Measurements from ENCODE around the gene CAMTA2. TPM values are rescaled to one million over a fixed set of nuclear protein-coding genes. Genes with fewer than 3 reads are reported as not detected.

The CAMTA2 gene
- total RNA-seq, 1 donor from 2014 or later: 72.1 TPM

DNA sequence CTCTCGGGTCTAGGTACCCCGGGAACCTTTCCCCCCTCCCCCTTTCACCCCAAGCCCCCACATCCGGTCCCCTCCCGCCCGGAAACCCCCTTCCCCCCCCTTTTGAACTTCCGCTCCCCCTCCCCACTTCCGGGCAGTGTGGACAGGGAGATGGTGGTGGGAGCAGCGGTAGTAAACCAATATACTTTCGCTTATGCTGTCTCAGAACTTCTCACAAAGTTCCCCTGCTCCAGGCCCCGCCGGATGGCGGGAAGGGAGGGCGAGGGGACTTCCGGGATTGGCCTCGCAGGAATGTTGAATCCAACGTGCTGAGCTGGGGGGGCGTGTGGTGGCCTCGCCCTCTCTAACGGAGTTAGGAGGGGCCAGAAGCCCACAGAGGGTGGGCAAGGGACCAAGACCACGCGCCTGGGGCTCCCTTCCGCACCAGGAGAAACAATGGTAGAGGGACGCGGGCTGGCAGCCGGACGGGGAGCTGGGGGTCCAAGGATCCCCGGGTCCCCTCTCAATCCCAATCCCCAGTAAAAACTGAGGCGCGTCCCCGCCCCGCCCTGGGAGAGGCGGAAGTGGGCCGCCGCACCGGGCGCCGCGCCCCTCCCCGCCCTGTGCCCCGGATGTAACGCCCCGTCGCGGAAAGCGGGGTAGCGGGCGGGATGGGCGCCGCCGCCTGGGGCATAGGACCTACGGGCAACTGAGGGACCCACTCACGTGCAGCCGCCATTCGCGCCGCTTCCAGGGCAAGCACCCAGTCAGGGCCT lies 39.9 kb downstream of the CAMTA2 start:
- peaks cover 13 to 42% of the 10 kb centered on the region in 2 donors for H3K4me1 ChIP-seq
- H3K4me3 ChIP-seq: peak overlapping the region; percentile 94 to 100
- TF ChIP-seq, protein P1, sequence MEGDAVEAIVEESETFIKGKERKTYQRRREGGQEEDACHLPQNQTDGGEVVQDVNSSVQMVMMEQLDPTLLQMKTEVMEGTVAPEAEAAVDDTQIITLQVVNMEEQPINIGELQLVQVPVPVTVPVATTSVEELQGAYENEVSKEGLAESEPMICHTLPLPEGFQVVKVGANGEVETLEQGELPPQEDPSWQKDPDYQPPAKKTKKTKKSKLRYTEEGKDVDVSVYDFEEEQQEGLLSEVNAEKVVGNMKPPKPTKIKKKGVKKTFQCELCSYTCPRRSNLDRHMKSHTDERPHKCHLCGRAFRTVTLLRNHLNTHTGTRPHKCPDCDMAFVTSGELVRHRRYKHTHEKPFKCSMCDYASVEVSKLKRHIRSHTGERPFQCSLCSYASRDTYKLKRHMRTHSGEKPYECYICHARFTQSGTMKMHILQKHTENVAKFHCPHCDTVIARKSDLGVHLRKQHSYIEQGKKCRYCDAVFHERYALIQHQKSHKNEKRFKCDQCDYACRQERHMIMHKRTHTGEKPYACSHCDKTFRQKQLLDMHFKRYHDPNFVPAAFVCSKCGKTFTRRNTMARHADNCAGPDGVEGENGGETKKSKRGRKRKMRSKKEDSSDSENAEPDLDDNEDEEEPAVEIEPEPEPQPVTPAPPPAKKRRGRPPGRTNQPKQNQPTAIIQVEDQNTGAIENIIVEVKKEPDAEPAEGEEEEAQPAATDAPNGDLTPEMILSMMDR (IDR thresholded peaks at IDR 0.05): no peak
- peaks cover 32 to 41% of the 10 kb centered on the region in 2 donors for H3K36me3 ChIP-seq
- intact Hi-C loops (cut with DNase I): loop anchor here (1.0 kb wide), 2 partner anchors 7 to 20 kb away; partner anchors contain the start of genes RNF167, SLC25A11 and SPAG7
- no peaks in the 10 kb centered on the region for H3K27me3 ChIP-seq
- H3K9me3 ChIP-seq: no peaks in the 10 kb centered on the region
- DNase-seq (ENCODE audit: low spot score in 2 of 2): peak in 1 of 2 donors; percentile 77
- H3K27ac ChIP-seq: peak overlapping the region; percentile 93 to 97

DNA sequence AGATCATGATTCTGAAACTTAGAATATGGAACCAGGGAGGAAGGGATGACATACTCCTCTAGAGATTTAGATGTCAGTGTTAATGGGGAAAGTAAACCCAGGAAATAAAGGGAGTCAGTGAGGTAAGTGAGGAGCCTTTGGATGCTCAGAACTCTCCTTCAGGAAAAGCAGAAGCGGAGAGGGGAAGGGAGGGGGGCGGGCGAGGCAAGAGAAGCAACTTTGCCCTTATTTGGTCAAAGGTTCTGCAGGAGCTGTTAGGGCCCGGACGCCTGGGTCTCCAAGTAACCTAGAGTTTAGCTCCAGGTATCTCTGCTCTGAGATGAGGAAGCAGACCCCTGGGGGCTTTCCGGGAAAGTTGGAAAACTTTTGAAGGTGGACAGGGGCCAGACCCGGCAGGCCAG lies 40.5 kb downstream of the CAMTA2 start:
- TF ChIP-seq, protein P1 (IDR thresholded peaks at IDR 0.05): no peak
- Histone ChIP-seq H3K36me3 (peaks cover 32 to 46% of the 10 kb centered on the region in 2 donors), H3K4me1 (peaks cover 13 to 42% of the 10 kb centered on the region in 2 donors), H3K4me3 (peak overlapping the region; percentile 94 to 100), H3K27ac (peak overlapping the region; percentile 93 to 97), H3K27me3 (no peaks in the 10 kb centered on the region), H3K9me3 (no peaks in the 10 kb centered on the region)
- no peak for DNase-seq (ENCODE audit: low spot score in 2 of 2)
- intact Hi-C loops (cut with DNase I): no loop called here

GRCh38 chr17:4946312-4946976 lies 41.0 kb downstream of the CAMTA2 start:
- peak overlapping the region; percentile 94 to 100 for H3K4me3 ChIP-seq
- H3K4me1 ChIP-seq: peaks cover 13 to 44% of the 10 kb centered on the region in 2 donors
- DNase-seq (ENCODE audit: low spot score in 2 of 2): no peak
- intact Hi-C loops (cut with DNase I): no loop called here
- peak overlapping the region; percentile 93 to 97 for H3K27ac ChIP-seq
- peaks cover 32 to 49% of the 10 kb centered on the region in 2 donors for H3K36me3 ChIP-seq
- no peaks in the 10 kb centered on the region for H3K9me3 ChIP-seq
- no peaks in the 10 kb centered on the region for H3K27me3 ChIP-seq
- TF ChIP-seq, protein P1 (IDR thresholded peaks at IDR 0.05): no peak

- peaks cover 18 to 45% of the 10 kb centered on the region in 2 donors for H3K4me1 ChIP-seq
- TF ChIP-seq, protein P1 (IDR thresholded peaks at IDR 0.05): no peak
- no peak for DNase-seq (ENCODE audit: low spot score in 2 of 2)
- H3K27me3 ChIP-seq: no peaks in the 10 kb centered on the region
- no peaks in the 10 kb centered on the region for H3K9me3 ChIP-seq
- peak overlapping the region; percentile 28 to 94 for H3K4me3 ChIP-seq
- peaks cover 32 to 49% of the 10 kb centered on the region in 2 donors for H3K36me3 ChIP-seq
- H3K27ac ChIP-seq: peak overlapping the region; percentile 93 to 97
- intact Hi-C loops (cut with DNase I): no loop called here
Observed at GRCh38 chr17:4945944-4946280, 41.6 kb downstream of the CAMTA2 start.

DNA sequence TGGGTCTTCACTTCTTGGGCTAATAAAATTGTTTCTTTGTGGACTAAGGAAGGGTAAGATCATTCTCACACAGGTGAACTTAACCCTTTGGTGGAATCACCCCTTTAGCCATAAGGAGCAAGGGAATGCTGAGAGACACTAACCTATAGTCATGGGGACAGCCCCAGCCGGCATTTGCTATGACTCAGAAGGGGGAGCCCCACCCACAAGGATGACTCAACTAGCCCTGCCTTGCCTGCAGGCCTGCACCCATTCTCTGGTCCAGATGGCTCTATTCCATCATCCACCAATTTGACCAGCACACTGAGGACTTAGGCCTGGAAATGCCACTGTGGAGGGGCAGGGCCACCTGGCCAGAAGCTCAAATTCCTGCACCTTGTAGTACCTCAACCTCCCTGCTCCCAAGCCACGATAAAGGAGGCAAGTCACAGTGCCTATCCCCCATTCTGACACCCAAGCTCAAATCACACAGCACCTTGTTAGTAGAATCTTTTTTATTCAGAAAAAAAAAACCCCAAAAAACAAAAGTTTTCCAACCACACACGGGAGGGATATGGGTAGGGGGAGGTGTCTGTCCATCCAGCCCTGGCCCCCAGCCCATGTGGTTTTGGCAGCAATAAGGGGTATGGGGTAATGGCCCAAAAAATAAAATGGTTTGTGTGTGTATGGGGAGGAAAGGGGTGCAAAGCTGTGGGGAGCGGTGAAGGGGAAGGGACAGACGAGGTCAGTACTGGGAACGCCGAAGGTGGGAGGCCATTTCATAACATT lies 42.1 kb downstream of the CAMTA2 start:
- peak overlapping the region; percentile 28 to 94 for H3K4me3 ChIP-seq
- intact Hi-C loops (cut with DNase I): no loop called here
- peak; percentile 67 to 94 for DNase-seq (ENCODE audit: low spot score in 2 of 2)
- TF ChIP-seq, protein P1 (IDR thresholded peaks at IDR 0.05): no peak
- peaks cover 32 to 49% of the 10 kb centered on the region in 2 donors for H3K36me3 ChIP-seq
- no peaks in the 10 kb centered on the region for H3K27me3 ChIP-seq
- H3K9me3 ChIP-seq: no peaks in the 10 kb centered on the region
- peaks cover 20 to 40% of the 10 kb centered on the region in 2 donors for H3K4me1 ChIP-seq
- H3K27ac ChIP-seq: peak overlapping the region; percentile 93 to 97
